ENCODE measurements around the gene NCF4. TPM values are rescaled to one million over a fixed set of nuclear protein-coding genes. Genes with fewer than 3 reads are reported as not detected.

Gene NCF4
- total RNA-seq, 1 donor from 2014 or later: not detected

- no peak for DNase-seq (ENCODE audit: low read depth)
- Histone ChIP-seq H3K4me3 (ENCODE audit: low read depth, low read length) (no peak overlapping the region), H3K36me3 (ENCODE audit: control insufficient read depth, insufficient read depth, low read length) (no peaks in the 10 kb centered on the region), H3K27me3 (ENCODE audit: control insufficient read depth, insufficient read depth, low read length) (peaks cover 2% of the 10 kb centered on the region)
- TF ChIP-seq CTCF (IDR thresholded peaks at IDR 0.05; ENCODE audit: insufficient read depth, low read length, poor library complexity, severe bottlenecking): no peak
These were observed 7.9 kb downstream of the NCF4 start for GRCh38 chr22:36868546-36869181.

DNA sequence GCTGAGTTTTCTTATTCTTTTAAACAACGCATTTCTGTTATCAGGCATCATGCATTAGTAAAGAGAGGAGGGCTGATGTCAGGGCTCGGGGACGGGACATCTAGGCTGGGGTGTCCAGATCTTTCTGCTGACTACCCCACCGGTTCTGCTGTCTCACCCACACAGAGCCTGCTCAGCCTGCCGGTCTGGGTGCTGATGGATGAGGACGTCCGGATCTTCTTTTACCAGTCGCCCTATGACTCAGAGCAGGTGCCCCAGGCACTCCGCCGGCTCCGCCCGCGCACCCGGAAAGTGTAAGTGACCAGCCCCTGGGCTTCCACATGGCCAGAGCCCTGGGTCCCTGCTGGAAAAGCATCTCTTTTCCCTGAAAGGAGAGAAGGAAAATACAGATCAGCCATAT is 9.4 kb downstream of the NCF4 start:
- no peak for TF ChIP-seq CTCF (IDR thresholded peaks at IDR 0.05; ENCODE audit: insufficient read depth, low read length, poor library complexity, severe bottlenecking)
- Histone ChIP-seq H3K36me3 (ENCODE audit: control insufficient read depth, insufficient read depth, low read length) (no peaks in the 10 kb centered on the region), H3K27me3 (ENCODE audit: control insufficient read depth, insufficient read depth, low read length) (peaks cover 2% of the 10 kb centered on the region), H3K4me3 (ENCODE audit: low read depth, low read length) (no peak overlapping the region)
- no peak for DNase-seq (ENCODE audit: low read depth)

DNA sequence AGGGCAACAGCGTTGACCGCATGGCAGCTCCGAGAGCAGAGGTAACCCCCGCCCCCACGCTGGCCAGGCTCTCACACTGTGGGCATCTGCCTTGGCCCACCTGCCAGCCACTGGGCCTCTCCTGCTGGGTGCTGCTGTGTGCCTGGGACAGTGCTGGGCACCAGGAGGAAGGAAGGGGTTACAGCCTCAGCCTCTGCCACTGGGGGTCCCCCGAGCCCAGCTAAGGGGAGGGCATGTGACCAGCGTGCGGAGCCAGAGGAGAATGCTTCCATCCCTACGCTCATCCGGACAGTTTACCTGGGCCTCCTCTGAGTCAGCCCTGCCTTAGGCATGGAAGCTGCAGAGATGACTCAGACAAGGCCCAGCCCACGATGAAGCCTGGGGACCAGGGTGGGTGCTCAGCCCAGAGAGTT is 10.9 kb downstream of the NCF4 start:
- DNase-seq (ENCODE audit: low read depth): no peak

GRCh38 chr22:36872084-36872483 is 11.3 kb downstream of the NCF4 start:
- DNase-seq (ENCODE audit: low read depth): no peak
- Histone ChIP-seq H3K36me3 (ENCODE audit: control insufficient read depth, insufficient read depth, low read length) (no peaks in the 10 kb centered on the region), H3K27me3 (ENCODE audit: control insufficient read depth, insufficient read depth, low read length) (peaks cover 2% of the 10 kb centered on the region), H3K4me3 (ENCODE audit: low read depth, low read length) (no peak overlapping the region)
- no peak for TF ChIP-seq CTCF (IDR thresholded peaks at IDR 0.05; ENCODE audit: insufficient read depth, low read length, poor library complexity, severe bottlenecking)

More for the DNA sequence above, 10.9 kb downstream of the NCF4 start:
- no peak for TF ChIP-seq CTCF (IDR thresholded peaks at IDR 0.05; ENCODE audit: insufficient read depth, low read length, poor library complexity, severe bottlenecking)
- Histone ChIP-seq H3K4me3 (ENCODE audit: low read depth, low read length) (no peak overlapping the region), H3K27me3 (ENCODE audit: control insufficient read depth, insufficient read depth, low read length) (peaks cover 2% of the 10 kb centered on the region), H3K36me3 (ENCODE audit: control insufficient read depth, insufficient read depth, low read length) (no peaks in the 10 kb centered on the region)

- no peak for TF ChIP-seq CTCF (IDR thresholded peaks at IDR 0.05; ENCODE audit: insufficient read depth, low read length, poor library complexity, severe bottlenecking)
- peaks cover 2% of the 10 kb centered on the region for H3K27me3 ChIP-seq (ENCODE audit: control insufficient read depth, insufficient read depth, low read length)
- no peak for DNase-seq (ENCODE audit: low read depth)
- no peaks in the 10 kb centered on the region for H3K36me3 ChIP-seq (ENCODE audit: control insufficient read depth, insufficient read depth, low read length)
- no peak overlapping the region for H3K4me3 ChIP-seq (ENCODE audit: low read depth, low read length)
These were observed 12.2 kb downstream of the NCF4 start for GRCh38 chr22:36872866-36873498.

Data from kidney epithelial cell (primary cell).